ENCODE data around the gene HS6ST2. TPM values are rescaled to one million over a fixed set of nuclear protein-coding genes. Genes with fewer than 3 reads are reported as not detected.

The HS6ST2 gene
- total and polyA plus RNA-seq, 9 of the 15 experiments (the other 6 are each of a cell fraction or from before 2014, with no cell fraction given), result not detected

DNA sequence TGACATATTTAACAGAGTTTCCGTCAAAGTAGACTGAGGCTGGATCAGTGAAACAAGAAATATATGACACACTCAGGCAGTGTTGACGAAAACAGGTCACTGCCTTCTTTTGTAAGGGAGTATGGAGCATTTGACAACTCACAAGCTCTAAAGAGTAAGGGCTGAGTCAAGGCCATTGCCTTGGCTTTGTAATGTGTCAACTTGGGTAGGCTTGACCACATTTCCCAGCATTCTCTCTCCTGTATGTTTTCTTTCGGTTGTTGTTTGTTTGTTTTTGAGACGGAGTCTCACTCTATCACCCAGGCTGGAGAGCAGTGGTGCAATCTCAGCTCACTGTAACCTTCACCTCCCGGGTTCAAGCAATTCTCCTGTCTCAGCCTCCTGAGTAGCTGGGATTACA lies 344.6 kb downstream of the HS6ST2 start:
- H3K4me3 ChIP-seq, result no peak overlapping the region
- in situ Hi-C loops (cut with MboI), result loop anchor here (25.0 kb wide), 2 partner anchors 326 to 526 kb away; no protein-coding TSS in a partner anchor
- WGBS (ENCODE audit: insufficient coverage, low coverage, missing lambda C conversion rate), result 0% methylated on average over 5 of the region's 5 CpGs

DNA sequence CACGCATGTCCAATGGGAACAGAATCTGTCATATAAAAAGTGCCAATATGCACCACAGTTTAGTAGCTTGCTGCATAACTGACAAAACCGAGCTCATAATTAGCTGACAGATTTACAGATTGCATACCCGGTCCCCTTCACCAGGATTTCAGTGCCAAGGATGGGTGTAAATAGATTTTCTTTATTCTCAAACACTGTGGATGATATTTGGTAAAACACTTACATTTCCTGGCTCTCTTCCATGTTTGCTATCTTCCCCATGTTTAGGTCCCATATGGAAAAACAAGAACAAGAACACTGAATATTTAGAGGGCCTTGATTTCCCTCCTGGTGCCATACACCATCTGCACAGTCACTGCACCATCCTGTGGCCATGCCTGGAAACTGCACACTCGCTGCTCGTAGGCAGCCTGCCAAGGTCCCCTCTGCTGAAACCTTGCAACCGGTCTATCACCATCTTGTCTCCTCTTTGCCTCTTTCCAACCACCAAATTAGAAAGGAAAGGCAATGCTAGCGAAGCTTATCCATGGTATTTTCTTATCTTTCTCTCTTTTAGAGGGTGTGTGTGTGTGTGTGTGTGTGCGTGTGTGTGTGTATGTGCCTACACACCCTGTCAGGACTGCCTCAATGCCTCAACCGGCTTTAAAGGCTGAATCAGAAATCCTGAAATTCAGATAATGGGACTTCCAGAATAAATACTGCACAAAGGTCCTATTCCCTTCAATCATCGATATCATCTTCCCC lies 345.4 kb downstream of the HS6ST2 start:
- peak; percentile 75; the same call in 1 of the 3 replicates for ATAC-seq
- in situ Hi-C loops (cut with MboI), result loop anchor here (25.0 kb wide), 2 partner anchors 326 to 526 kb away; no protein-coding TSS in a partner anchor
- no TSS peak for BruUV-seq (replicated peaks)
- no peak for TF ChIP-seq U2AF1 (optimal IDR thresholded peaks at IDR 0.05; ENCODE audit: low read depth, low read length)
- TF ChIP-seq SMC3 (conservative IDR thresholded peaks at IDR 0.05; ENCODE audit: insufficient read depth, low read depth, low read length), result 0 out of 2 replicates have a peak, but pooled peaks have one; percentile 14
- TF ChIP-seq RAD21 (CRISPR knock-in tag; conservative IDR thresholded peaks at IDR 0.05 in 1 of 2, IDR thresholded peaks at IDR 0.05 in 1 of 2), result peak; percentile 42 to 51
- TF ChIP-seq, protein P1, sequence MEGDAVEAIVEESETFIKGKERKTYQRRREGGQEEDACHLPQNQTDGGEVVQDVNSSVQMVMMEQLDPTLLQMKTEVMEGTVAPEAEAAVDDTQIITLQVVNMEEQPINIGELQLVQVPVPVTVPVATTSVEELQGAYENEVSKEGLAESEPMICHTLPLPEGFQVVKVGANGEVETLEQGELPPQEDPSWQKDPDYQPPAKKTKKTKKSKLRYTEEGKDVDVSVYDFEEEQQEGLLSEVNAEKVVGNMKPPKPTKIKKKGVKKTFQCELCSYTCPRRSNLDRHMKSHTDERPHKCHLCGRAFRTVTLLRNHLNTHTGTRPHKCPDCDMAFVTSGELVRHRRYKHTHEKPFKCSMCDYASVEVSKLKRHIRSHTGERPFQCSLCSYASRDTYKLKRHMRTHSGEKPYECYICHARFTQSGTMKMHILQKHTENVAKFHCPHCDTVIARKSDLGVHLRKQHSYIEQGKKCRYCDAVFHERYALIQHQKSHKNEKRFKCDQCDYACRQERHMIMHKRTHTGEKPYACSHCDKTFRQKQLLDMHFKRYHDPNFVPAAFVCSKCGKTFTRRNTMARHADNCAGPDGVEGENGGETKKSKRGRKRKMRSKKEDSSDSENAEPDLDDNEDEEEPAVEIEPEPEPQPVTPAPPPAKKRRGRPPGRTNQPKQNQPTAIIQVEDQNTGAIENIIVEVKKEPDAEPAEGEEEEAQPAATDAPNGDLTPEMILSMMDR (IDR thresholded peaks at IDR 0.05 in 2 of 3, conservative IDR thresholded peaks at IDR 0.05 in 1 of 3; ENCODE audit: insufficient read depth in 2 of 3, low read depth in 1 of 3, low read length in 3 of 3), result peak; percentile 47 to 61 (median 58)
- no peak for TF ChIP-seq CXXC5 (CRISPR knock-in tag; IDR thresholded peaks at IDR 0.05)
- TF ChIP-seq NFIC (IDR thresholded peaks at IDR 0.05), result peak; percentile 68

More for the DNA sequence above, 344.6 kb downstream of the HS6ST2 start:
- no peak overlapping the region for H3K27ac ChIP-seq (ENCODE audit: extremely low read depth, low read depth, low read length)
- H4K20me1 ChIP-seq (replicated peaks; ENCODE audit: control insufficient read depth, insufficient read depth, low read length), result no peaks in the 10 kb centered on the region
- CTCF ChIA-PET (ENCODE audit: low intra/inter-chr PET ratio), result interaction anchor here (0.5 to 1.8 kb wide), 3 partner anchors 126 to 598 kb away, joined by 3 to 6 read pairs (median 4); no protein-coding TSS in a partner anchor
- no peaks in the 10 kb centered on the region for H3K9me3 ChIP-seq (replicated peaks; ENCODE audit: control insufficient read depth, insufficient read depth, low read depth, low read length)
- POLR2A ChIA-PET, result no interaction called here
- DNase-seq (ENCODE audit: extremely low read depth in 1 of 4, low spot score in 3 of 4), result no peak
- no peaks in the 10 kb centered on the region for H3K9me1 ChIP-seq (ENCODE audit: control insufficient read depth, insufficient read depth, low read length)
- intact Hi-C loops (cut with micrococcal nuclease), result loop anchor here (2.0 kb wide), 3 partner anchors 321 to 521 kb away; no protein-coding TSS in a partner anchor
- ATAC-seq, result no peak
- H3K4me2 ChIP-seq (ENCODE audit: insufficient read depth, low read length), result no peak overlapping the region
- FAIRE-seq, result no peak
- no peak overlapping the region for H2AFZ ChIP-seq (ENCODE audit: low read depth, low read length)
- H3K79me2 ChIP-seq (ENCODE audit: control insufficient read depth, insufficient read depth, low read length), result no peaks in the 10 kb centered on the region
- no peaks in the 10 kb centered on the region for H3K4me1 ChIP-seq (replicated peaks in 1 of 2; ENCODE audit: control insufficient read depth in 2 of 2, insufficient read depth in 2 of 2, low read length in 2 of 2)
- no peak overlapping the region for H3K9ac ChIP-seq (ENCODE audit: insufficient read depth in 1 of 2, low read depth in 2 of 2, low read length in 2 of 2)
- no peaks in the 10 kb centered on the region for H3K36me3 ChIP-seq (ENCODE audit: control insufficient read depth, insufficient read depth, low read length)
- BruUV-seq (replicated peaks), result no TSS peak
- H3K27me3 ChIP-seq (ENCODE audit: control insufficient read depth in 2 of 2, insufficient read depth in 2 of 2, low read length in 2 of 2), result no peaks in the 10 kb centered on the region
- TF ChIP-seq ZNF583 (CRISPR knock-in tag; IDR thresholded peaks at IDR 0.05), result no peak
- TF ChIP-seq CXXC5 (CRISPR knock-in tag; IDR thresholded peaks at IDR 0.05), result no peak

More for the DNA sequence above, 345.4 kb downstream of the HS6ST2 start:
- no peaks in the 10 kb centered on the region for H3K36me3 ChIP-seq (ENCODE audit: control insufficient read depth, insufficient read depth, low read length)
- H3K9me1 ChIP-seq (ENCODE audit: control insufficient read depth, insufficient read depth, low read length), result no peaks in the 10 kb centered on the region
- FAIRE-seq (peak; percentile 68), DNase-seq (ENCODE audit: extremely low read depth in 1 of 4, low spot score in 3 of 4) (peak; percentile 15 to 23 (median 18))
- POLR2A ChIA-PET, result no interaction called here
- H2AFZ ChIP-seq (ENCODE audit: low read depth, low read length), result no peak overlapping the region
- H3K27me3 ChIP-seq (ENCODE audit: control insufficient read depth in 2 of 2, insufficient read depth in 2 of 2, low read length in 2 of 2), result no peaks in the 10 kb centered on the region
- no peaks in the 10 kb centered on the region for H3K79me2 ChIP-seq (ENCODE audit: control insufficient read depth, insufficient read depth, low read length)
- no peaks in the 10 kb centered on the region for H3K4me1 ChIP-seq (replicated peaks in 1 of 2; ENCODE audit: control insufficient read depth in 2 of 2, insufficient read depth in 2 of 2, low read length in 2 of 2)
- CTCF ChIA-PET (ENCODE audit: low intra/inter-chr PET ratio), result interaction anchor here (0.5 to 1.8 kb wide), 4 partner anchors 127 to 785 kb away, joined by 3 to 6 read pairs (median 4); no protein-coding TSS in a partner anchor
- H3K9ac ChIP-seq (ENCODE audit: insufficient read depth in 1 of 2, low read depth in 2 of 2, low read length in 2 of 2), result no peak overlapping the region
- H3K27ac ChIP-seq (ENCODE audit: extremely low read depth, low read depth, low read length), result no peak overlapping the region
- intact Hi-C loops (cut with micrococcal nuclease), result no loop called here
- no peak overlapping the region for H3K4me3 ChIP-seq
- no peaks in the 10 kb centered on the region for H3K9me3 ChIP-seq (replicated peaks; ENCODE audit: control insufficient read depth, insufficient read depth, low read depth, low read length)
- H3K4me2 ChIP-seq (ENCODE audit: insufficient read depth, low read length), result no peak overlapping the region
- WGBS (ENCODE audit: insufficient coverage, low coverage, missing lambda C conversion rate), result 2% methylated on average over 8 of the region's 10 CpGs
- no peaks in the 10 kb centered on the region for H4K20me1 ChIP-seq (replicated peaks; ENCODE audit: control insufficient read depth, insufficient read depth, low read length)

Measured in K562 (cell line).